B cell (primary cell): ENCODE data around the gene MLANA. TPM values are rescaled to one million over a fixed set of nuclear protein-coding genes. Genes with fewer than 3 reads are reported as not detected.

ENCODE experiments used
- ATAC-seq: fragments of 200-7000 bp; cut with Tn5 transposase; one replicate; pipeline ENCODE4 v1.10.0; 2021; ENCODE audit warnings: low read depth, mild to moderate bottlenecking, moderate number of reproducible peaks, moderate library complexity
- CTCF ChIA-PET: fragments of 350-600 bp; sonication (Branson Sonifier 250); formaldehyde crosslinking; loops from one replicate; lab custom pipeline; 2021; ENCODE audit warnings: antibody characterized with exemption, inconsistent platforms; lab: Charles Lee
- POLR2A ChIA-PET: fragments of 350-600 bp; sonication (Branson Sonifier 250); formaldehyde crosslinking; loops from one replicate; lab custom pipeline; 2021; ENCODE audit warnings: antibody characterized with exemption; lab: Charles Lee
- DNase-seq: peaks from one replicate; pipeline ENCODE4 v3.0.0; 2013
- H2AFZ ChIP-seq: 2 replicates; pipeline ENCODE4 v1.6.1; 2012; ENCODE audit warnings: mild to moderate bottlenecking, low read depth, low read length; ENCODE audit not compliant: insufficient read depth, poor library complexity, severe bottlenecking
- H3K27ac ChIP-seq, 2 donors: 1 replicate in 1 of 2; 2 replicates in 1 of 2; pipeline ENCODE4 v1.5.1; 2012 to 2013; ENCODE audit warnings: low read length in 2 of 2, mild to moderate bottlenecking in 2 of 2, moderate library complexity in 1 of 2
- H3K27me3 ChIP-seq, 4 experiments: fragments of 200-600 bp in 1 of 4; sonication (generic) in 1 of 4; replicated peaks in 1 of 4; 1 replicate in 2 of 4; 2 replicates in 2 of 4; pipeline versions ENCODE4 v1.6.1 to v1.7.0; 2013 to 2016; ENCODE audit warnings: low read length in 3 of 4, mild to moderate bottlenecking in 2 of 4, mixed read lengths in 1 of 4, moderate library complexity in 1 of 4; ENCODE audit not compliant: insufficient read depth in 4 of 4, control insufficient read depth in 3 of 4; ENCODE audit errors: control extremely low read depth in 1 of 4
- H3K36me3 ChIP-seq, 2 experiments: replicated peaks in 1 of 2; 1 replicate in 1 of 2; 2 replicates in 1 of 2; pipeline versions ENCODE4 v1.6.1 to v1.7.1; 2013; ENCODE audit warnings: low read length in 1 of 2; ENCODE audit not compliant: insufficient read depth in 2 of 2, control insufficient read depth in 1 of 2; ENCODE audit errors: control extremely low read depth in 1 of 2, extremely low read depth in 1 of 2
- H3K4me1 ChIP-seq, 2 donors: fragments of 200-600 bp in 1 of 2; sonication (generic) in 1 of 2; 1 replicate in 1 of 2; 2 replicates in 1 of 2; pipeline versions ENCODE4 v1.5.1 to v1.6.1; 2013 to 2017; ENCODE audit warnings: low read length in 2 of 2; ENCODE audit not compliant: control insufficient read depth in 2 of 2, insufficient read depth in 2 of 2
- H3K4me2 ChIP-seq: replicated peaks from 2 replicates; pipeline ENCODE3; 2012; ENCODE audit warnings: mild to moderate bottlenecking, low read depth, low read length; ENCODE audit not compliant: poor library complexity, severe bottlenecking
- H3K4me3 ChIP-seq, 5 experiments: fragments of 200-600 bp in 1 of 5; sonication (generic) in 1 of 5; 1 replicate in 3 of 5; 2 replicates in 2 of 5; pipeline versions ENCODE4 v1.5.1 to v1.7.0; 2011 to 2016; ENCODE audit warnings: low read length in 4 of 5, mild to moderate bottlenecking in 4 of 5, low read depth in 2 of 5, control low read depth in 1 of 5, moderate library complexity in 1 of 5; ENCODE audit not compliant: insufficient read depth in 1 of 5; ENCODE audit errors: control extremely low read depth in 1 of 5, extremely low read depth in 1 of 5
- H3K79me2 ChIP-seq: fragments of 200-600 bp; sonication (generic); one replicate; pipeline ENCODE4 v1.6.0; 2016; ENCODE audit warnings: low read length; ENCODE audit not compliant: control insufficient read depth, insufficient read depth
- H3K9ac ChIP-seq: fragments of 200-600 bp; sonication (generic); 2 replicates; pipeline ENCODE4 v1.6.1; 2017; ENCODE audit warnings: mild to moderate bottlenecking, low read length, moderate library complexity
- H3K9me3 ChIP-seq, 3 donors: one replicate each; pipeline versions ENCODE4 v1.6.1 to v1.7.1; 2013; ENCODE audit warnings: low read length in 2 of 3; ENCODE audit not compliant: control insufficient read depth in 2 of 3, insufficient read depth in 1 of 3; ENCODE audit errors: control extremely low read depth in 1 of 3
- H4K20me1 ChIP-seq: 2 replicates; pipeline ENCODE4 v1.6.0; 2012; ENCODE audit warnings: mild to moderate bottlenecking, low read length; ENCODE audit not compliant: insufficient read depth, control insufficient read depth, poor library complexity, severe bottlenecking
- H3K27ac Mint-ChIP-seq: one replicate; pipeline ENCODE4 v1.8.0; 2021; ENCODE audit warnings: mixed read lengths
- H3K27me3 Mint-ChIP-seq: one replicate; pipeline ENCODE4 v1.8.0; 2021; ENCODE audit warnings: mixed read lengths
- H3K4me1 Mint-ChIP-seq: one replicate; pipeline ENCODE4 v1.8.0; 2021; ENCODE audit warnings: mixed read lengths
- H3K4me3 Mint-ChIP-seq: one replicate; pipeline ENCODE4 v1.8.0; 2021; ENCODE audit warnings: mixed read lengths
- H3K9me3 Mint-ChIP-seq: one replicate; pipeline ENCODE4 v1.8.0; 2022; ENCODE audit warnings: mixed read lengths; ENCODE audit not compliant: insufficient read depth
- CTCF ChIP-seq: fragments of 200-600 bp; IDR thresholded peaks from one replicate; pipeline ENCODE4 v1.8.0; 2022; ENCODE audit warnings: antibody characterized with exemption, mild to moderate bottlenecking
- EZH2 ChIP-seq: IDR thresholded peaks from 2 replicates; pipeline ENCODE4 v1.6.1; 2012; ENCODE audit warnings: borderline replicate concordance, low read depth, mild to moderate bottlenecking, moderate library complexity, low read length; ENCODE audit not compliant: insufficient read depth, poor library complexity, severe bottlenecking
- WGBS: methylation state at CpG from one replicate; pipeline ENCODE4 v1.1.5; 2013; ENCODE audit warnings: missing lambda C conversion rate; ENCODE audit not compliant: insufficient coverage; 5-methylcytosine and 5-hydroxymethylcytosine counted together
- intact Hi-C: fragments of 100-400 bp; cut with micrococcal nuclease; formaldehyde crosslinking; loops from one replicate; pipeline ENCODE4 v1.10.0; 2022
- polyA plus RNA-seq: library from polyadenylated mRNA; depleted of rRNA; stranded (reverse); fragments of >200 nt; gene quantifications from 2 replicates; pipeline ENCODE4 v1.2.3, GENCODE V29; 2012
- total RNA-seq, 2 donors: library from RNA; stranded (reverse); fragments of 120-200 nt in 1 of 2; gene quantifications; 1 replicate in 1 of 2; 2 replicates in 1 of 2; pipeline versions ENCODE4 v1.2.3 to v1.2.4, GENCODE V29; 2013 to 2022

The MLANA gene
- total and polyA plus RNA-seq, 2 donors (not counting 1 experiment from before 2014, with no cell fraction given) = not detected

GRCh38 chr9:5941214-5941613 is 50.5 kb downstream of the MLANA start:
- no peak overlapping the region for H3K27ac Mint-ChIP-seq
- Histone ChIP-seq H3K4me1 (no peaks in the 10 kb centered on the region), H2AFZ (no peak overlapping the region), H3K4me3 (no peak overlapping the region), H3K9me3 (no peaks in the 10 kb centered on the region), H3K27me3 (no peaks in the 10 kb centered on the region), H3K79me2 (no peaks in the 10 kb centered on the region), H3K9ac (no peak overlapping the region), H3K4me2 (no peak overlapping the region), H3K36me3 (no peaks in the 10 kb centered on the region), H3K27ac (no peak overlapping the region), H4K20me1 (no peaks in the 10 kb centered on the region)
- no CpG with 5 or more reads among the region's 2 CpGs for WGBS
- DNase-seq = no peak
- no peaks in the 10 kb centered on the region for H3K27me3 Mint-ChIP-seq
- CTCF ChIA-PET = no interaction called here
- intact Hi-C loops = no loop called here
- ATAC-seq = no peak
- no peaks in the 10 kb centered on the region for H3K9me3 Mint-ChIP-seq
- TF ChIP-seq CTCF (no peak), EZH2 (no peak)
- POLR2A ChIA-PET = no interaction called here
- no peak overlapping the region for H3K4me3 Mint-ChIP-seq
- no peaks in the 10 kb centered on the region for H3K4me1 Mint-ChIP-seq

- Histone ChIP-seq H3K79me2 (no peaks in the 10 kb centered on the region), H3K9me3 (no peaks in the 10 kb centered on the region), H3K27me3 (no peaks in the 10 kb centered on the region), H2AFZ (no peak overlapping the region), H4K20me1 (no peaks in the 10 kb centered on the region), H3K36me3 (no peaks in the 10 kb centered on the region), H3K4me1 (peaks cover 0 to 7% of the 10 kb centered on the region in 2 donors), H3K4me2 (no peak overlapping the region), H3K4me3 (no peak overlapping the region), H3K9ac (no peak overlapping the region), H3K27ac (no peak overlapping the region)
- no peak for ATAC-seq
- CTCF ChIA-PET = no interaction called here
- peaks cover 9% of the 10 kb centered on the region for H3K4me1 Mint-ChIP-seq
- H3K27me3 Mint-ChIP-seq = no peaks in the 10 kb centered on the region
- intact Hi-C loops = no loop called here
- POLR2A ChIA-PET = no interaction called here
- H3K27ac Mint-ChIP-seq = no peak overlapping the region
- no peaks in the 10 kb centered on the region for H3K9me3 Mint-ChIP-seq
- no CpG with 5 or more reads among the region's 1 CpG for WGBS
- no peak overlapping the region for H3K4me3 Mint-ChIP-seq
- TF ChIP-seq CTCF (no peak), EZH2 (no peak)
- DNase-seq = no peak
These were observed 54.4 kb downstream of the MLANA start for GRCh38 chr9:5945112-5945511.
